ENCODE measurements around the gene LRIG3. TPM values are rescaled to one million over a fixed set of nuclear protein-coding genes. Genes with fewer than 3 reads are reported as not detected.

LRIG3 gene, protein sequence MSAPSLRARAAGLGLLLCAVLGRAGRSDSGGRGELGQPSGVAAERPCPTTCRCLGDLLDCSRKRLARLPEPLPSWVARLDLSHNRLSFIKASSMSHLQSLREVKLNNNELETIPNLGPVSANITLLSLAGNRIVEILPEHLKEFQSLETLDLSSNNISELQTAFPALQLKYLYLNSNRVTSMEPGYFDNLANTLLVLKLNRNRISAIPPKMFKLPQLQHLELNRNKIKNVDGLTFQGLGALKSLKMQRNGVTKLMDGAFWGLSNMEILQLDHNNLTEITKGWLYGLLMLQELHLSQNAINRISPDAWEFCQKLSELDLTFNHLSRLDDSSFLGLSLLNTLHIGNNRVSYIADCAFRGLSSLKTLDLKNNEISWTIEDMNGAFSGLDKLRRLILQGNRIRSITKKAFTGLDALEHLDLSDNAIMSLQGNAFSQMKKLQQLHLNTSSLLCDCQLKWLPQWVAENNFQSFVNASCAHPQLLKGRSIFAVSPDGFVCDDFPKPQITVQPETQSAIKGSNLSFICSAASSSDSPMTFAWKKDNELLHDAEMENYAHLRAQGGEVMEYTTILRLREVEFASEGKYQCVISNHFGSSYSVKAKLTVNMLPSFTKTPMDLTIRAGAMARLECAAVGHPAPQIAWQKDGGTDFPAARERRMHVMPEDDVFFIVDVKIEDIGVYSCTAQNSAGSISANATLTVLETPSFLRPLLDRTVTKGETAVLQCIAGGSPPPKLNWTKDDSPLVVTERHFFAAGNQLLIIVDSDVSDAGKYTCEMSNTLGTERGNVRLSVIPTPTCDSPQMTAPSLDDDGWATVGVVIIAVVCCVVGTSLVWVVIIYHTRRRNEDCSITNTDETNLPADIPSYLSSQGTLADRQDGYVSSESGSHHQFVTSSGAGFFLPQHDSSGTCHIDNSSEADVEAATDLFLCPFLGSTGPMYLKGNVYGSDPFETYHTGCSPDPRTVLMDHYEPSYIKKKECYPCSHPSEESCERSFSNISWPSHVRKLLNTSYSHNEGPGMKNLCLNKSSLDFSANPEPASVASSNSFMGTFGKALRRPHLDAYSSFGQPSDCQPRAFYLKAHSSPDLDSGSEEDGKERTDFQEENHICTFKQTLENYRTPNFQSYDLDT
- 17.3 and 20.2 TPM in 2 replicates for total RNA-seq

DNA sequence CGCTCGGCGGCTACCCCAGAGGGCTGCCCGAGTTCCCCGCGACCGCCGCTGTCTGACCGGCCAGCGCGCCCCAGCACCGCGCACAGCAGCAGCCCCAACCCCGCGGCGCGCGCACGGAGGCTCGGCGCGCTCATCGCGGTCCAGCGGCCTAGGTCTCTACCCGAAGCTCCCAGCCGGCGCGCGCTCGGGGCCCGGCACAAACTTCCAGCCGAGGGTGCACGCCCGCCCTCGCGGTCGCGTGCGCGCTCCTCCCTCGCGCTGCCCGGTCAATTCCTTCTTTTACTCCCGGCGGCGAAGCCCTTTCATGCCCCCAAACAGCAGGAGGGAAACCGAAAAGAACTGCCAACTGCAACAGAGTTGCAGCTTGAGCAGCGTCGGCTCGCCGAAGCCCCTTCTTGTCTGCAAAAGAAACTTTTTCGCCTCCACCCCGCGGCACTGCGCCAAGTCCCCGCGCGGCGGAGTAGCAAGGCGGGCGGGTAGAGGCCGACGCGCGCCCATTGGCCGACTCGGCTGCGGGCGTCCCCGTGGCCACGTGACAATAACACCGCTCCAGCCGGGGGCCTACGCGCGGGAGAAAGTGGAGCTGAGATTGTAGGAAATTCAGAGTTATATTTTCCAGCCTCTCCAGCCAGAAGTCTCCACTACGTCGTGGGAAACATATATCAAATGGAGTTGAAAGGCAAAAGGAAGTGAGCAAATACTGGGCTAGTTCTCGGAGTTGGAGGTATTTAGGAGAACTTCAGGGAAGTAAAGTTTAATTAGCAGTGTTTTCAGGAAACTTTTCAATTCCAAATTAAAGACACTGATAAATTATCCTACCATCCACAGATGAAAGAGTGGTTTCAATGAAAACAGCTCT is at the start of gene LRIG3:
LRIG3 (minus strand) TSS at position 403 of the 859 bp plus-strand sequence; CDS start at position 134, 269 bp downstream.

